Adrenal gland (tissue), 5 donors: ENCODE data around the gene SLC7A6OS.

Experiments
- POLR2A ChIP-seq, 2 donors: fragments of 450-650 bp; IDR thresholded peaks; one replicate each; pipeline ENCODE4 v1.6.1; 2017; ENCODE audit warnings: antibody characterized with exemption in 2 of 2, mild to moderate bottlenecking in 2 of 2, moderate library complexity in 1 of 2
- TF ChIP-seq, protein P1 (sequence below), 6 experiments: fragments of 450-650 bp in 4 of 6; fragments of 200-600 bp in 2 of 6; sonication (generic) in 1 of 6; IDR thresholded peaks; 1 replicate in 5 of 6; 2 replicates in 1 of 6; pipeline versions ENCODE4 v1.5.1 to v1.8.0; 2016 to 2021; ENCODE audit warnings: antibody characterized with exemption in 6 of 6, mild to moderate bottlenecking in 2 of 6, moderate library complexity in 1 of 6
- donor health status: DM: no; HTN: no; CAD: no.

DNA sequence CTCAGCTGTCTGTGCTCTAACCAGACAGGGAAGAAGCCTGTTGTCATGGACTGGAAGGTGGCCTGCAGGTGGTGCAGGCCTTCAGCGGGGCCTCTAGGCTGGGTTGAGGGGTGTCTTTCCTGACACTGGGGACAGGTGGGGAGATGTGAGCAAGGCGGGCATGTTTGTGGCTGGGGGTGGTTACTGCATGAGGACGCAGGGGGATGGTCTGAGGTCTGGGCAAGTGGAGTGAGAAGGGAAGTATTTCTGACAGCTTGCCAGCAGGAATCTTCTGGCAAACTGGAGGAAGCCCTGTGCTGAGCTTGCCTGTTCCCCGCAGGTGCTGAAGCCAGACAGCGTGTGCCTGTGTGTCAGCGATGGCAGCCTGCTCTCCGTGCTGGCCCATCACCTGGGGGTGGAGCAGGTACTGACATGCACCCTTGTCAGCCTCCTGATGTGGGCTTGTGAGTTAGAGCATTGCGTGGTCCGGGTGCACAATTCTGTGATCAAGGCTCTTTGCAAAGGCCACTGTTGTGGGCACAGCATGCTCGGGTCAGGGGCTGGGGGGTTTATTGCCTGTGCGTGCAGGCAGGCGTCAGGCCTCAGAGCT, 36.2 kb upstream of the SLC7A6OS start:
- TF ChIP-seq, protein P1, sequence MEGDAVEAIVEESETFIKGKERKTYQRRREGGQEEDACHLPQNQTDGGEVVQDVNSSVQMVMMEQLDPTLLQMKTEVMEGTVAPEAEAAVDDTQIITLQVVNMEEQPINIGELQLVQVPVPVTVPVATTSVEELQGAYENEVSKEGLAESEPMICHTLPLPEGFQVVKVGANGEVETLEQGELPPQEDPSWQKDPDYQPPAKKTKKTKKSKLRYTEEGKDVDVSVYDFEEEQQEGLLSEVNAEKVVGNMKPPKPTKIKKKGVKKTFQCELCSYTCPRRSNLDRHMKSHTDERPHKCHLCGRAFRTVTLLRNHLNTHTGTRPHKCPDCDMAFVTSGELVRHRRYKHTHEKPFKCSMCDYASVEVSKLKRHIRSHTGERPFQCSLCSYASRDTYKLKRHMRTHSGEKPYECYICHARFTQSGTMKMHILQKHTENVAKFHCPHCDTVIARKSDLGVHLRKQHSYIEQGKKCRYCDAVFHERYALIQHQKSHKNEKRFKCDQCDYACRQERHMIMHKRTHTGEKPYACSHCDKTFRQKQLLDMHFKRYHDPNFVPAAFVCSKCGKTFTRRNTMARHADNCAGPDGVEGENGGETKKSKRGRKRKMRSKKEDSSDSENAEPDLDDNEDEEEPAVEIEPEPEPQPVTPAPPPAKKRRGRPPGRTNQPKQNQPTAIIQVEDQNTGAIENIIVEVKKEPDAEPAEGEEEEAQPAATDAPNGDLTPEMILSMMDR (IDR thresholded peaks at IDR 0.05) = no peak
- no peak for TF ChIP-seq POLR2A (IDR thresholded peaks at IDR 0.05)
